ENCODE measurements around the gene FMO1. TPM values are rescaled to one million over a fixed set of nuclear protein-coding genes. Genes with fewer than 3 reads are reported as not detected.

Gene FMO1
- total RNA-seq, 1 experiment from 2014 or later, result not detected

- H3K36me3 ChIP-seq, result no peaks in the 10 kb centered on the region
- H3K27me3 ChIP-seq (replicated peaks), result no peaks in the 10 kb centered on the region
- no peak for DNase-seq (ENCODE audit: low read depth in 1 of 2, low spot score in 2 of 2)
- peaks cover 3% of the 10 kb centered on the region for H3K4me1 ChIP-seq (replicated peaks)
- no peak overlapping the region for H3K27ac ChIP-seq
- no peak overlapping the region for H3K4me3 ChIP-seq
- no peaks in the 10 kb centered on the region for H3K9me3 ChIP-seq (replicated peaks)
Observed at GRCh38 chr1:171311771-171312558, 63.7 kb downstream of the FMO1 start.

GRCh38 chr1:171313319-171313834 lies 65.1 kb downstream of the FMO1 start:
- Histone ChIP-seq H3K4me1 (replicated peaks) (peaks cover 3% of the 10 kb centered on the region), H3K4me3 (no peak overlapping the region), H3K9me3 (replicated peaks) (no peaks in the 10 kb centered on the region), H3K27me3 (replicated peaks) (no peaks in the 10 kb centered on the region), H3K27ac (no peak overlapping the region), H3K36me3 (no peaks in the 10 kb centered on the region)
- DNase-seq (ENCODE audit: low read depth in 1 of 2, low spot score in 2 of 2), result no peak

- Histone ChIP-seq H3K36me3 (no peaks in the 10 kb centered on the region), H3K4me3 (peak within 1 kb of the TSS; percentile 7; the same call in 1 of the 2 replicates), H3K27ac (peak within 1 kb of the TSS; percentile 15; the same call in 1 of the 2 replicates), H3K4me1 (replicated peaks) (peaks cover 3% of the 10 kb centered on the region), H3K9me3 (replicated peaks) (no peaks in the 10 kb centered on the region), H3K27me3 (replicated peaks) (no peaks in the 10 kb centered on the region)
- DNase-seq (ENCODE audit: low read depth in 1 of 2, low spot score in 2 of 2), result peak; percentile 81 to 88
Observed at GRCh38 chr1:171313835-171314320, 65.6 kb downstream of the FMO1 start, which contains the start of gene FMO4. TSS of gene FMO4 (plus strand) at chr1:171314183. CDS start at chr1:171319826, 5,643 bp downstream.

- H3K27me3 ChIP-seq (replicated peaks), result no peaks in the 10 kb centered on the region
- no peak overlapping the region for H3K4me3 ChIP-seq
- no peaks in the 10 kb centered on the region for H3K36me3 ChIP-seq
- no peaks in the 10 kb centered on the region for H3K4me1 ChIP-seq (replicated peaks)
- no peak overlapping the region for H3K27ac ChIP-seq
- H3K9me3 ChIP-seq (replicated peaks), result no peaks in the 10 kb centered on the region
- DNase-seq (ENCODE audit: low read depth in 1 of 2, low spot score in 2 of 2), result no peak
Observed at GRCh38 chr1:171329251-171329650, 81.0 kb downstream of the FMO1 start.

- Histone ChIP-seq H3K36me3 (no peaks in the 10 kb centered on the region), H3K27me3 (replicated peaks) (no peaks in the 10 kb centered on the region), H3K4me1 (replicated peaks) (no peaks in the 10 kb centered on the region), H3K9me3 (replicated peaks) (no peaks in the 10 kb centered on the region), H3K27ac (no peak overlapping the region), H3K4me3 (no peak overlapping the region)
- DNase-seq (ENCODE audit: low read depth in 1 of 2, low spot score in 2 of 2), result no peak
Observed at GRCh38 chr1:171334024-171334640, 85.8 kb downstream of the FMO1 start.

Other genes with a start within 250 kb of the FMO1 start
- 3.4 and 5.1 TPM in 2 replicates for gene FMO3, start 157.6 kb upstream of the FMO1 start, total RNA-seq (2014; rRNA removed; shearing (Covaris generic))
- gene FMO2, start 63.2 kb upstream of the FMO1 start, total RNA-seq (2014; rRNA removed; shearing (Covaris generic)), result not detected in 2 replicates
- 2.8 TPM in 1 of 2 replicates, not detected in the other for gene FMO4, start 65.7 kb downstream of the FMO1 start, total RNA-seq (2014; rRNA removed; shearing (Covaris generic))
- 37.4 and 67.3 TPM in 2 replicates for gene PRRC2C, start 237.0 kb downstream of the FMO1 start, total RNA-seq (2014; rRNA removed; shearing (Covaris generic))

Measured in SJSA1 (cell line).